Lower leg skin (tissue), 3 donors: Measurements from ENCODE around the gene HS6ST1.

Experiments
- POLR2A ChIP-seq, 2 donors: fragments of 450-650 bp; IDR thresholded peaks; one replicate each; pipeline ENCODE4 v1.6.1; 2016 to 2017; ENCODE audit warnings: antibody characterized with exemption in 2 of 2, mild to moderate bottlenecking in 1 of 2, moderate library complexity in 1 of 2
- TF ChIP-seq, protein P1 (sequence below), 3 donors: fragments of 450-650 bp; IDR thresholded peaks; one replicate each; pipeline ENCODE4 v1.5.1; 2016; ENCODE audit warnings: antibody characterized with exemption in 3 of 3, mild to moderate bottlenecking in 3 of 3, moderate library complexity in 2 of 3

DNA sequence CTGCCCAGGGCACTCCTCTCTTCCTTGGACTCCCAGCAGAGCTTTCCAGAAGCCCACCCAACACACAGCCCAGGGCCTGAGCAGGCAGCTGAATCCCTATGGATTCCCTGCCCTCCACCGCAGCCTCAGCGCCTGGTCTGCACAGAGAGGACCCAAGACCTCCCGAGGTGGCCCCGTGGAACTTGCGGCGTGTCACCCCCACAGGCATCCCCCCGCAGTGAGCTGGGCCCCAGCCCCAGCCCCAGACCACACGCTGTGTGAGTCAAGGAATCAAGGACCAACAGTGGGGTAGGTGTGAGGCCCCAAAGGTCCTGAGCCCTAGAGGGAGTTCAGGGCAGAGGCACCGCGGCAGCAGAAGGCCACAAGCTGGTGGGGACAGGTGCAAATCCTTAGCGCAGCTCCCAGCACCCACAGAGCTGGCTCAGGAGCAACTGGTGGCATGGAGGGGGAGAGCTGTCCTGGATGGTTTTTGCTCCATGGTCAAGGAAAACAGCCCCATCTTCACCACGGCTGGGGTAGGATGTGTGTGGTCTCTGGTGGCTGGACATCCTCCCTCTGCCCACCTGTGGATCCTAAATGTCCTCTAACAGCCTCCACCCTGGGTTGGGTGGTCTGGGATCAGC is 8.5 kb downstream of the HS6ST1 start:
- TF ChIP-seq, protein P1, sequence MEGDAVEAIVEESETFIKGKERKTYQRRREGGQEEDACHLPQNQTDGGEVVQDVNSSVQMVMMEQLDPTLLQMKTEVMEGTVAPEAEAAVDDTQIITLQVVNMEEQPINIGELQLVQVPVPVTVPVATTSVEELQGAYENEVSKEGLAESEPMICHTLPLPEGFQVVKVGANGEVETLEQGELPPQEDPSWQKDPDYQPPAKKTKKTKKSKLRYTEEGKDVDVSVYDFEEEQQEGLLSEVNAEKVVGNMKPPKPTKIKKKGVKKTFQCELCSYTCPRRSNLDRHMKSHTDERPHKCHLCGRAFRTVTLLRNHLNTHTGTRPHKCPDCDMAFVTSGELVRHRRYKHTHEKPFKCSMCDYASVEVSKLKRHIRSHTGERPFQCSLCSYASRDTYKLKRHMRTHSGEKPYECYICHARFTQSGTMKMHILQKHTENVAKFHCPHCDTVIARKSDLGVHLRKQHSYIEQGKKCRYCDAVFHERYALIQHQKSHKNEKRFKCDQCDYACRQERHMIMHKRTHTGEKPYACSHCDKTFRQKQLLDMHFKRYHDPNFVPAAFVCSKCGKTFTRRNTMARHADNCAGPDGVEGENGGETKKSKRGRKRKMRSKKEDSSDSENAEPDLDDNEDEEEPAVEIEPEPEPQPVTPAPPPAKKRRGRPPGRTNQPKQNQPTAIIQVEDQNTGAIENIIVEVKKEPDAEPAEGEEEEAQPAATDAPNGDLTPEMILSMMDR (IDR thresholded peaks at IDR 0.05): no peak
- no peak for TF ChIP-seq POLR2A (IDR thresholded peaks at IDR 0.05)
